ENCODE measurements around the gene PARD3. TPM values are rescaled to one million over a fixed set of nuclear protein-coding genes. Genes with fewer than 3 reads are reported as not detected.
A peak's percentile ranks its signal among the peaks of the same experiment; 100 is the strongest.

The PARD3 gene
- total RNA-seq, 2 donors from 2014 or later = 23.1 to 29.7 TPM

DNA sequence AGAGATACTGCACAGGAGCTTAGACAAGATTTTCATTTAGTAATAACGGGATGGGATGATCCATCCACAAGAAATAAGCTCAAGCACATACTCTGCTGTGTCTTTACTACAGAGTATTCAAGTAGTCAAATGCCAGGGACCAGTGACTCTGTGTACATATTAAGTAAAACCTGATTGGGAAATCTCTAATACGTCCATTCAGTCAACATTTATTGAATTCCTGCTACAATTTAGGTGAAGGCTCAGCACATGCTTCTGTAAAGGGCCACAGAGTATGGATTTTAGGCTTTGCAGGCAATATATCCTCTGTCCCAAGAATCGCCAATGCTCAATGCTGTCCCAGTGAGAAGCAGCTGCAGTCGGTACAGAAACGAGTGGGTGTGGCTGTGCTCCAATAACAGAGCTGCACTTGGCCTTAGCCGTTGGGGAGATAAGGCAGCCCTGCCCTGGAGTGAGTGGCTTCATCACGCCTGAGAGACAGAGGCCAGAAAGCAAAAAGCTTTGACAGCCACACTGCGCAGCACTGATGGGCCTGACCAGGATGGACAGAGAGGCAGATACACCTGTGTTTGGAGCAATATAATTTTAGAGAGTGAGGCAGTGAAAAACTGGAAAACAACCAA is 186.8 kb downstream of the PARD3 start:
- intact Hi-C loops (cut with DNase I) = no loop called here
- ATAC-seq (peak; percentile 95 to 96), DNase-seq (peak; percentile 79)

DNA sequence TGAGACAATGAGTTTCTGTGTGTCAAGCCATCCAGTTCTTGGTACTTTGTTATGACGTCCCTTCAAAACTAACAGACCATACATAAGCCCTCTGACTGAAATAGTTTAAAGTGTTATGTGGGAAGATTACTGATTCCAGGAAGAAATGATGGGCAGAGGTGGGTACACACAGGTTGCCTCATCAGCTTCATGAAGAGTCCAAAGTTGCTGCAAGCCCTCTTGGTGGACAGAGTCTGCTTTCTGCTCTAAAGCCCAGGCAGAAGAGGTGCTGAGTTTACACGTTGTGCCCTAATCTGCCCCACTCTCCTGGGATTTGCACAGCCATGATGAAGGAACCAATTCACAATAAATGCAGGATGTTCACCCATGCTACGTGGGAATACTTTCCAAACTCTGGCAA is 187.4 kb downstream of the PARD3 start:
- ATAC-seq (no peak), DNase-seq (no peak)
- intact Hi-C loops (cut with DNase I) = no loop called here

DNA sequence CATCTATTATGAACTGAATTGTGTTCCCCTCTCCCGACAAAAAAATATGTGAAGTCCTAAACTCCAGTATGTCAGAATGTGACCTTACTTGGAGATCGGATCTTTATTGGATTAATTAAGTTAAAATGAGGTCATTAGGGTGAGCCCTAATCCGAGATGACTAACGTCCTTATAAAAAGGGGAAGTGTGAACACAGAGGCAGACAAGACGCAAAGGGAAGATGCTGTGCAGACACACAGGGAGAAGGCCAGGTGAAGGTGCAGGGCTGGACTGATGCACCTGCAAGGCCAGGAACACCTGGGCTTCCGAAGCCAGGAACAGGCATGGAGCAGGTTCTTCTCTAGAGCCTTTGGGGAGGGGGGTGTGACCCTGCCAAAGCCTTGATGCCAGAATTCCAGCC is 187.8 kb downstream of the PARD3 start:
- ATAC-seq = no peak
- intact Hi-C loops (cut with DNase I) = no loop called here
- DNase-seq = no peak

DNA sequence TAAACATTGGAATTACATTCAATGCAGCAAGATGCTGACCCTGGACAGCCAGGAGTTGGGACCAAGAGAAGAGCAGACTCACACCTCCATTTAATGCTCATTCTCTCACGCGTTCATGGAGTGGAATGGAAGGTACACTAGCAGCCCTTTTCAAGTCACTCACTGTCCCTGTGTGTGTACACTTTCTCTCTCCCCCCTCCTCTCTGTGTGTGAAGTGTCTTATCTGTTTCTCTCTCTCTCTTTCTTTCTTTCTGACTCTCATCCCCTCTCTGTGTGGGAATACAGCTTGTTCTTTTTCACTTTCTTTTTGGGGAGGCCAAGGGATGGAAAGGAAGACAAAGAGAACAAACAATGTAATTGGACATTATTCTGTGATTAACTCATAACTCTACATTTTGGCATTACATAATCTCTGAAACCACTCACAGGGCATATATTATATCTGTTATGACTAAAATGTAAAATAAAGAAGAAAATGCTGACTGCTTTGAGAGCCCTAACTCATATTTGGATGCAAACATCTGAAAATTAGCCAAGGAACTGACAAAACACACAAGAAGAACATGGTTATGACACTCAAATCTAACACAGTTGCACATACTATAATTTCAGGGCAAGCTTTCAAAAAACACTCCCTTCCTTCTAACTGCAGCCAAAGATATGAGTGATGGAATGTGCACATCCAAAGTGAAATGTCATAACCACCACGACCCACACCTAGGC is 188.8 kb downstream of the PARD3 start:
- DNase-seq (no peak), ATAC-seq (no peak)
- intact Hi-C loops (cut with DNase I) = no loop called here

DNA sequence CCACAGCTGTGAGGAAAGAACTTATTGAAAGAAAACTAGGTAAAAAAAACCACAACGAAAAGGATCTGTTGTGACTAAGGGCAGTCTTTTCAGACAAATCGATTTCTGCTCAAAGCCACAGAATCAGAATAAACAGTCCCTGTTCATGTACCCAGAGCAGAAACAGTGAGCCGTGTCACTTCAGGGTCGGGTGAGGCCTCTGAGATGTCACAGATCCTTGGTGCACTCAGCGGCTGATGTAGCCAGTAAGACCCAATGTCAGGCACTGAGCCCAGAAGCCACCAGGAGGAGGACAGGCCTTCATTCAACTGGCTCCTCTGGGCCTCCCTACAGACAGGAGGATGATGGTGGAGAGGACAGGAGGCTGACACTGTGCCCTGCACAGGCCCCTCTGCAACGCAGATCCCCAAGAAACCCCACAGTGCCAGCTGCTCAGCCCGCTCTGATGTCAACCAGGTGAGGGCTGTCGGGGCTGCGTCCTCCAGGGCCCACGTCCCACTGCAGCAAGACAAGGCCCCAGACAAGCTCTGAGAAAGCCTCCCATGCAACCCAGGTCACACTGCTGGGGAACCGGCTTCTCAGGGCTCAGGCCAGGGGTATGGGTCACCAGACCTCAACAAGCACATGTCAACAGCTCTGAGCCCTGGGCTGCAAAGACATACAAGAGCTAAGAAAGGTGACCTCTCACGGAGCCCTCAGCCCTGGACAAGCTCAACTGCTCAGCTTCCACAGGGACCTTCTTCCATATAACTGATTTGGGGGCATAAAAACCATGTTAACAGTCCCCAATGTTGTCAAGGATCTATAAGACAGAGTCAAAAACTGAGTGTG is 190.6 kb downstream of the PARD3 start:
- DNase-seq (no peak), ATAC-seq (no peak)
- intact Hi-C loops (cut with DNase I) = no loop called here

DNA sequence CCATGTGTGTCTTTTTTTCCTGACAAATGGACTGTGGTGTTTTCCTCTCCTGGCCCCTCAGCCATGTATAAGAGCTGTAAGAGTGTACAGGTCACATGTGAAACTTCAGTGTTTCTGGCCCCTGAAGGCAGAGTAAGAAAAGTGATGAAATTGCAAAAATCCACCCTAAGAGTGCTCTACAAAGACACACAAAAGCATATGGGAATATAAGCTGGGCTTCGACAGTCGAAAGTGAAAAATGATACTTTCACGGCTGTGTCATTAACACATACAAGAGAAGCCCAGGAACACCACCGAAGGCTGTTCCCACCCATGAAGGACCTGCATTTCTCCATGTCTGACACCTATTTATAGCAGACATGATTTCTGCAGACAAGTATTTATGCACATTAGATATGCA is 192.2 kb downstream of the PARD3 start:
- intact Hi-C loops (cut with DNase I) = no loop called here
- ATAC-seq (no peak), DNase-seq (no peak)

DNA sequence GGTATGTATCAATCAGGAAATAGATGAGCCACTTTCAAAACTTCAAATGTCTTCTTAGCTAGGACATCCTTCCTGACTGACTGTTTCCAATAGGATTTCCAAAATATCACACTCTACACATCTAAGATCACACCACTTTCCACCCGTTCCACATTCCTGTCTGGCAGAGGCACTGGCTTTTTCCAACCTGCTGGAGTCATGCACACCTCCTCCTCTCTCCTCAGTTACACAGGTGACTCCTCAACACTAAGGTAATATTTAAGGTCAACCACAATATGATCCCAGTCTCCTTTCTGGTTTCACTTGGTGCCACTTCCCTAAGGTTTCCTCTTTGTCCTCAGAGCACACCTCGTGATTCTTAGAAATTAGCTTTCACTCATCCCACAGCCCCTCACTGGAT is 196.5 kb downstream of the PARD3 start:
- no peak for ATAC-seq
- intact Hi-C loops (cut with DNase I) = no loop called here

DNA sequence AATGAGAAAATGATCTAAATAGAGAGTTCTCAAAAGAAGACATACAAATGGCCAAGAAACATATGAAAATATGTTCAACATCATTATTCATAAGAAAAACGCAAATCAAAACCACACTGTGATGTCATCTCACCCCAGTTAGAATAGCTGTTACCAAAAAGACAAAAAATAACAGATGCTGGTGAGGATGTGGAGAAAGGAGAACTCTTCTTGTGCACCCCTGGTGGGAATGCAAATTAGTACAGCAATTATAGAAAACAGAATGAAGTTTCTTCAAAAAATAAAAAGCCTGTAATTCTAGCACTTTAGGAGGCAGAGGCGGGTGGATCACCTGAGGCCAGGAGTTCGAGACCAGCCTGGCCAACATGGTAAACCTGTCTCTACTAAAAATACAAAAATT is 199.3 kb downstream of the PARD3 start:
- intact Hi-C loops (cut with DNase I) = no loop called here
- ATAC-seq (no peak), DNase-seq (no peak)

More for the DNA sequence above, 196.5 kb downstream of the PARD3 start:
- no peak for DNase-seq

DNA sequence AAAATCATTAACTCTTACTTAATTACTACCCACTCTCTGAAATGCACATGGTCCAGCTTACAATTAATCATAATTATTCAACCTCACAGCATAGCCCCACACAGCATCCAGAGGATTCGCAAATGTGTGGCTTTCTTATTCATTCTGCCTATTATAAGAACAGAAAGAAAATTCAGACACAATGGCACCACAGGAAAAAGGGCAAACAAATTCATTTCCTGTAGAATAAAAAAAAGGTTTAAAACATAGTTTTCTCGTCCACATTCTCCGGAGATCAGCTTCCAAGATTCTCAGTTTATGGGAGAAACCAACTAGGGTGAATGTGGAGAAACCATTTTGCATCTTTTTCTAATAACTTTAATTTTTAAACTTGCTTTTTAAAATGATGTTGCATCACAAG is 201.6 kb downstream of the PARD3 start:
- ATAC-seq = no peak
- intact Hi-C loops (cut with DNase I) = no loop called here
- DNase-seq = no peak

DNA sequence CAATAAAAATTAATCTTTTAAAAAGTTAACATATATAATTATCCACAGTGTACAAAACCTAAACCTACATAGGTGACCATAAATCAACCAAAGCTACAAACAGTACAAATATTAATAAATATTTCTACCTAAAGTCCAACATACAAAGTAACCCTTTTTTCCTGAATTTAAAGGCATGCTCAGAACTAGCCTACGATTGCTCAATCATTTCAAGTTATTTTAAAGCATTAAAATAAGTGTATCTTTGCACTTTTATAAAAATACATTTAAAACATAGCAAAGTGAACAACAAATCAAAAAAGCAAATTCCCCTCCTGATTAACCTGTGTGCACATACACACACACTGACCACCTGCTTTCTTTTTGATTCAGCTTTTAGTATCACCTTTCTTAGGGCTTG is 202.2 kb downstream of the PARD3 start:
- no peak for ATAC-seq
- no peak for DNase-seq
- intact Hi-C loops (cut with DNase I) = no loop called here

DNA sequence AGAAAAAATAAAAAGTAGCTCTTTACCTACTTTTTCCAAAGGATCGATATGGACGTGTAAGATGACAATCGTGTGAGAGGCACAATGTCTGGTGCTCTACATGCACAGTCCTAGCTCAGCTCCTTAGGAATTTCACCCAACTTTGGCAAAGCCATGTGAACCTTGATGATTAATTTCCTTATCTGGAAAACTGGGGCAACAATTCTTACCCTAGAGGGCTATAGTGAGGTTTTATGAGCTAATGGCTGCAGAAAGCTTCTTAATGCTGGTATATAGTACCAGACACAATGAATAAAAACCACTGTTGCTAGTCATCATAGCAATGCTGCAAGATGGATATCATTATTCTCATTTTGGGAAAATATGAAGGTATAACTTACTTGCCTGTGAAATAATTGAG is 202.7 kb downstream of the PARD3 start:
- intact Hi-C loops (cut with DNase I) = no loop called here
- DNase-seq (no peak), ATAC-seq (no peak)

DNA sequence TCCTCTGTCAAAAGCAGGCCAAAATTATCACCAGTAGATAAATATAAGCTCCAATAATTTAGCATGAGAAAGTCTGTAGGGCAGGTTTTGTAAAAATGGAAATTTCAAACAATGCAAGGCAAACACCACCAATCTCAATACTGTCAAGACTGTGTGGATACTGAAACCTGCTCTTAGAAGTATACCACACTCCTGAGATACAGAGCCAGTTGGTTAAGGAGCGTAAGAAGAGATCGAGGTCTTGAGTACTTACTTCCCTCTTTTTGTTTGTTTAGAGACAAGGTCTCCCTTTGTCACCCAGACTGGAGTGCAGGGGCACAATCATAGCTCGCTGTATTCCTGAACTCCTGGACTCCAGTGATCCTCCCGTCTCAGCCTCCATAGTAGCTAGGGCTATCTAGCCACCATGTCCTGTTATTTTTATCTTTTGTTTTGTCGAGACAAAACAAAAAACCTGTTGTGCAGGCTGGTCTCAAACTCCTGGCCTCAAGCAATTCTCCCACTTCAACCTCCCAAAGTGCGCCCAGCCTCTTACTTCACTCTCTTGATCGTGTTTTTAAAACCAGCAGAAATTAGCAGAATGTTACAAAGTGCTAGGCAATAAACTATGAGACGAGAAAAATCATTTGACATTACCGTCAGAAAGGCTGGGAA is 205.7 kb downstream of the PARD3 start:
- DNase-seq (no peak), ATAC-seq (no peak)
- intact Hi-C loops (cut with DNase I) = no loop called here

DNA sequence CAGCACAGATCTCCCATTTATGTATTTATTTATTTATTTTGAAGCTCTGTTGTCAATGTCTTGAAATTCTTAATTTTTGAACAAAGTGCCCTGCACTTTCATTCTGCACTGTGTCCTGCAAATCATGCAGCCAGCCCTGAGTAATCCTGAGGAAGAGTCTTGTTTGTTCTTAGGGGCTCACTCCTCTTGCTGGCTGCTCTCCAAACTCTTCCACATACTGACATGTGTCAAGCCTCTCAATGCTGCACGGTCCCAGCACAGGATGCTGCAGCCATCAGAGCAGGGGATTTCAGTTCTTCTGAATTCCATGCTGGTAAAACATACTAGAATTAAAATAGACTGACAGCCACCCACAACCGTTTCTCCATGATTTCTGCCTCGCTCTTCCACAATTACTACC is 207.2 kb downstream of the PARD3 start:
- intact Hi-C loops (cut with DNase I) = no loop called here
- no peak for ATAC-seq
- DNase-seq = no peak

DNA sequence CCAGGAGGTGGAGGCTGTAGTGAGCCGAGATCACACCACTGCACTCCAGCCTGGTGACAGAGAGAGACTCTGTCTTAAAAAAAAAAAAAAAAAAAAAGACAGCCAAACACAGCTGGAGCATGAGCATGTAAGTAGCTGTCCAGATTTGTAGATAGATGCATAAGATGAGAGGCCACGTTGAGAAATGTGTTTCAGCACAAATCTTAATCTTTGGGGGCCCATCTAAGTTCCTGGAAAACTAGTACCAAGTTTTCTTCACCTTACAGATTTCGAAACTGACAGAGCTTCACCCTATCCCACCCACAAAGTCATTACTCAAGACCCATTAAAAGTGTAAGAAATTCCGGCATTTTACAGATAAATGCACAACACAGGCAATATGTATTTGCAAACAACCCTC is 208.2 kb downstream of the PARD3 start:
- DNase-seq (no peak), ATAC-seq (no peak)
- intact Hi-C loops (cut with DNase I) = no loop called here

DNA sequence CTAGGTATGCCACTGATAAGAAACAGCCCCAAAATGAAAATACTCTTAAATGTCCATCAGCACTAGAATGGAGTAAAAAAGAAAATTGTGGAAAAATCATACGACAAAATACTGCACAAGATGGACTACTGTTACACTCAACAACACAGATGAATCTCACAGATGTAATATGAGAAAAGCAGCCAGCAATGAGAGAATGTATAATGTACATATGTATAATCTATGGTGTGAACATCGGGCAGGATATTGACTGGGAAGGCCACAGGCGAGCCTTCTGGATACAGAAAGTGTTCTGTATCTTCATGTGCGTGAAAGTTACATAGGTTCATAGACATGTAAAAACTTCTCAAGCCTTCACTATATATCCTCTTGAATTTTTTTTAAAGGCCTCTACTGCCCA is 212.6 kb downstream of the PARD3 start:
- intact Hi-C loops (cut with DNase I) = no loop called here
- ATAC-seq (no peak), DNase-seq (no peak)

DNA sequence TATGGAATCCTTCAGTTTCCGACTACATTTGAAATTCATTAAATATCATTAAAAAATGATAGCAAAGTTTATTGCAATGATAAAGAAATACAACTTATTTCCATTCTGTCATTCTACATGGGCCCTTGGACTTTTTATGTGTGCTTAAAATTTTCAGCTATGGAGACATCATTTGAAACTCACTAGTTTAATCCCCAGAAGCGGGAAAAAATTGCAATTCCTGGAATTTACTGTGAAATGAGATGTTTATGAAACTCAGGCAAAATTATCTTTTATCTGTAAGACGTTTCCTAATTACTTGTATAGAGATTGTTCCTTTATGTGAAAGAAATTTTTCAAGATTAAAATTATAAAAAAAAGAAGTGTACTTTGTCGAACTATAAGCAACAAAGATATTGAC is 213.4 kb downstream of the PARD3 start:
- intact Hi-C loops (cut with DNase I) = no loop called here
- no peak for DNase-seq
- no peak for ATAC-seq

DNA sequence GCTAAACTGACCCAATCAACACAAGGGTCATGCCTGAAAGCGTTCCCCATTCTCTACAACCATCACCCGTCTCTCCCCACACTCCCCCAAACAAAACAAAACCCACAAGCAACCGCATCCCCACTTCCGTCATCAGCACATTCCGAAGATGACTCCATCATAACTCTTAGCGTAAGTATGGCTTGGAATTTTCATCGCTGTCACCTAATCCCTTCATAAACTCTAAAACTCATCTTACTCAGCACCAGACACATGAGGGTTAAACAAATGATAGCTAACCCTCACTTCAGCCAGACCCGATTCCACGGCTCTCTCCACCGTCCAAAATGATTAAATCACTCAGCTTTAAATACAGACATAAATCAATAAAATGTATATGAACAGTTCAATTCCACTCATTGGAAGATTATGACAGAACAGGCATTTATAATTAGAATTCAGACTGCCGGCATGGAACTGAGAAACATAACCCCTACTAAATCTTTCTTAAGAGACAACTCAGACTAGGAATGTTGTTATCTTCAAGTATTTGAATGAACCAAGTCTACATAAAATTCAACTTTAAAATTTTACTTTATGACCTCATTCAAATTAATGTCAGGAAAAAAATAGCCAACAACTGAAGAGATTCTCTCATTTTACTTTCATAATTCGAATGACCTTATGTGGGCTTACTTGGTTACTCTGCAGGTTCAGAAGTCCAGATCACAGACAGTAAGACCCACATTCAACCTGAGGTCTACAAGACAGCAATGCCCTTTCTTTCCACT is 215.9 kb downstream of the PARD3 start:
- ATAC-seq (no peak), DNase-seq (no peak)
- intact Hi-C loops (cut with DNase I) = no loop called here

DNA sequence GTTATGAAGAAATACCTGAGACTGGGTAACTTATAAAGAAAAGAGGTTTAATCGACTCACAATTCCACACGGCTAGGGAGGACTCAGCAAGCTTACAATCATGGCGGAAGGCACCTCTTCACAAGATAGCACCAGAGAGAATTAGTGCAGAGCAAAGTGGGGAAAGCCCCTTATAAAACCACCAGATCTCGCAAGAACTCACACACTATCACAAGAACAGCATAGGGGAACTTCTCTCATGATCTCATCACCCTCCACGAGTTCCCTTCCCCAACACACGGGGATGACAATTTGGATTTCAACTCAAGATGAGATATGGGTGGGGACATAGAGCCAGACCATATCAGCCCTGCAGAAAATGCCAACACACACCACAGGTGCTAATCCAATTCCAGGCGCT is 218.7 kb downstream of the PARD3 start:
- DNase-seq (no peak), ATAC-seq (no peak)
- intact Hi-C loops (cut with DNase I) = no loop called here

DNA sequence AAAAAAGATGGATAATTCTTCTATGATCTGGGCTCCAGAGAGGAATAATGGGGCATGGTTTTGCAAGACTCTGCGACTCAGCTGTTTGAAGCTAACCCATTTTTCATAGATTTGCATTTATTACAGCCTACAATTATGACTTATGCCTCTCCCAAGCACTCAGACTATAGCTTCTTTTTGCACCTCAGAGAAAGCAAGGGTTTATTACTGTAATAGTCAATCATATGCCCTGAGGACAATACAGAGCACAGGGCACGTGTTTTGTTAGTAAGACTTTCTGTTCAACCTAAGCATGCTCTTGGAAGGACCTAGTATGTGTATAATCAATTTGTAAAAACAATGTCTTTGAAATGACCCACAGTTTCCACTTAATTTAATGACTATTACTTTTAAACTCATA is 221.2 kb downstream of the PARD3 start:
- intact Hi-C loops (cut with DNase I) = no loop called here
- DNase-seq (no peak), ATAC-seq (no peak)
